Measurements from ENCODE around the gene JAK1. TPM values are rescaled to one million over a fixed set of nuclear protein-coding genes. Genes with fewer than 3 reads are reported as not detected.

JAK1 gene
- total RNA-seq, 1 donor from 2014 or later = 75.1 TPM

DNA sequence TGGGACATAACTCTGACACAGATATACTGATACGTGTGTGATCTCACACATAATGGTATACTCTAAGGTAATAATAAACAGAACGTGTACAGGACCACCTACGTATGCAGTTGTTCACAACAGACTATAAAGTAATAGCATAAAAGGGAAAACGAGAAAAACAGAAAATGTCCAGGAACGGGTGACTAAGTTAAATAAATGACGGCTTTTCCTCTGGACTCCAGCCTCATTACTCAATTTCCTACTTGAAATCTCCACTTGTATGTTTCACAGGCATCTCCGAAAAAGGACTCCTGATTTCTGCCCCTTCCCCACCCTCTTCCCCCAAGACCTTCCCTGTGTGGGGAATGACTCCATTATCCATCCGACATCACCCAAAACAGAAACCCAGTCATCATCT is 95.1 kb downstream of the JAK1 start:
- DNase-seq (ENCODE audit: low read depth) = no peak

DNA sequence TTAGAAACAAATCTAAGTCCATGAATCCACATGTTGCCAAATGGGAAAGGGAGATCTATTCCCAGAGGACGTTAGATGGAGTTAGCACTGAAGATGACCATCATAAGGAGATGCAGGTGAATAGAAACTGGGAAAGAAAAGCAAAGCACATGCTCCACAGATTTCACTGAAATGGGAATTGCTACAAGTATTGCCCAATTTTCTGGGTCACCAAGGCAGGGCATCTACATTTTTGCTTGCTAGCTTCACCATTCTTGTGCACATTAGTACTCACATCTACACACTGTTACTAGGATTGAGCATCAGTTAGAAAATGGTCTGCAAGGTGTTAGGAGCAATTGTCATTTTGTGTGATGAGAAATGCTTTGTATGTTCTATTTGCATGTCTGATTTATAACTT is 99.1 kb downstream of the JAK1 start:
- DNase-seq (ENCODE audit: low read depth) = no peak

DNA sequence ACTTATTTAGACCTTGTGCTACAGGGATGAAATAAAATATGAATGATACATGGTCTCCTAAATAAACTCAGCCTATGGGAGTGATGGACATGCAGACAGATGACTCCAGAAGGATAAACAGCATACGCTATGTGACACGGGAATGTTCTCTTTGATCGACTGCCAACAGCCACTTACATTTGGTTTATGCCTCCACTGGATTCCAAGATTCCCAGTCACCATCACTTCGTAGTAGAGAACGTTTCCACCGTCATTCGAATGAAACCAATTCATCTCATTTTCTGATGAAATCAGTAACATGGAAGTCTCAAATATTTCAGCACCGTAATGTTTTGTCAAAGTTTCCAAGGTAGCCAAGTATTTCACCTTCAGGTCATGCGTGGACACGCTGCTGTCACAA is 99.7 kb downstream of the JAK1 start:
- DNase-seq (ENCODE audit: low read depth) = no peak

DNA sequence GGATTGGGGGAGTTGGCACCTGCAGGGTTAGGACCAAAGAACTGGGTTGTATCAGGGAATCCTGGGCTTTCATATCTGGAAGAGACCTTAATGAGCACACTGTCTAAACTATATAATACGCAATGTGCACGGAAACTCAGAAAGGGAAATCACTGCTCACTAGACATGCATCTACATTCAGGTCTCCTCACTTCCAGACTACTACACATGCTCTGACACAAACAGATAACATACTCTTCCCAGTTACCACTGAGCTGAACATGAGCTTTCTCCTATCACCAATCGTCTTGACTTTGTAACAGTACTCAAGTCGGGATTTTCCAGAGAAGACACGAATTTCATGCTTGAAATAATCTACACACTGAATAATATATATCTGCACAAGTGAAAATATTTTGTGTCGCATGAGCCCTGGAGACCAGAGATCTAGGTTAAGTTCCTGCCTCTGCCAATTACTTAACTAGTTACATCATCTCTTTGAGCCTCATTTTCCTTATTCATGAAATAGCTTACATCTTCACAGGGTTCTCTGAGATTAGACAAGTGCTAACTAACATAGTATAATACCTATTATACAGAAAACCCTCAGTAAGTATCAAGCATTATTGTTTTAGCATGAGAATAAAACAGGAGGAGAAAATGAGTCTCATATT is 101.1 kb downstream of the JAK1 start:
- DNase-seq (ENCODE audit: low read depth) = no peak

DNA sequence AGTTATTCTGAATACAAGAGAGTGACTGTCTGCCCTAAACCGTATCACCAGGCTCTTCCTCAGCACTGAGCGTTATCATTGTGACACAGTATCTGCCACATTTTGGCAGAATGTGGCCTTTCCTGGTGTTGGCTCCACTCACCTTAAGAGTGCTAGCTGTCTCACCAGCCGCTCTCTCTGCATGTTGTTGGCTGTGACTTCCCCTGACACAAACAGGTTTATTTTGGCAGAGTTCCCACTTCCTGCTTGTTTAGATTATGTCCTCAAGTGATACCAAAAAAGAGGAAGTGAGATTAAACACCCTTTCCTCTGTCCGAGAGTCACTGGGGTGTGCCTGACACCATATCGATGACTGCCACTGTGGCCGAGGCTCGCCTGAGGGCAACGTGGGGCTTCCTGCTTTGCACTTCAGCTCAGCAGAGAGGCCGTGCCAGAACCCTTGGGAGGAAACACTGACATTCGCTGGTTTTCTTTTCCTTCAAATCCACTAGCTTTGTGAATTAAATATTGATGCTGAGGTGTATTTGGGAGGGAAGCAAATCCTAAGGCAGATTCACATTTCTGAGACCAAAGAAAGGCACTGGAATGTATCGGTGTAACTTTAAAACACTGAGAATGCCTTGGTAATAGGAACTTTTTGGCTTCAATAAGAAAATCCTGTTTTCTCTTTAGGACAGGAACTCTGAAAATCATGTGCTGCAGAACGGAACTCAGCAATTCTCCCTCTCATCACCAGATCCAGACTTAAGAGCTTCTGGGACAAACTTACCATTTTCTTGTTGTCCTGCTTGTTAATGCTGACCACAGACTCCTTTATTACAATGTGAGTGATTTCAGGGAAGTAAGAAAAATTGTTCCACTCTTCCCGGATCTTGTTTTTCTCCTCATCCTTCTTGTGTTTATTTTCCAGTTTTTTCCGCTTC is 102.1 kb downstream of the JAK1 start:
- DNase-seq (ENCODE audit: low read depth) = no peak

DNA sequence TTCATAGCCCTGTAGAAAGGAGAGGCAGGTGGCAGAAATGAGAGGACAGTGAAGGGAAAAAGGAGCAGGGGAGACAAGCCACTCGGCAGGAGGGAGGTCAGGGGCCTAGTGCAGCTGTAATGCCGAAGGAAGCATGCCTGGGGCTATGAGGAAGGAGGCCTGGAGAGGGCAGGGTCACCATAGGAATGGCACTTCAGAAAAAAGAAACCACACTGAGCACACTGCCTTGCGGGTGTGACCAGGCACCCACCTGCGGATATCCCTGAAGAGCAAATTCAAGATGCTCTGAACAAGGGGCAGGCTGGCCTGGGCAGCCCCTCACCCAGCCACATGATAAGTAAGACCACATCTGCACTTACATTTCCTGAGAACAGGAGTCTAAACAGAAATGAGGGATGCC is 104.7 kb downstream of the JAK1 start:
- peak; percentile 39 for DNase-seq (ENCODE audit: low read depth)

DNA sequence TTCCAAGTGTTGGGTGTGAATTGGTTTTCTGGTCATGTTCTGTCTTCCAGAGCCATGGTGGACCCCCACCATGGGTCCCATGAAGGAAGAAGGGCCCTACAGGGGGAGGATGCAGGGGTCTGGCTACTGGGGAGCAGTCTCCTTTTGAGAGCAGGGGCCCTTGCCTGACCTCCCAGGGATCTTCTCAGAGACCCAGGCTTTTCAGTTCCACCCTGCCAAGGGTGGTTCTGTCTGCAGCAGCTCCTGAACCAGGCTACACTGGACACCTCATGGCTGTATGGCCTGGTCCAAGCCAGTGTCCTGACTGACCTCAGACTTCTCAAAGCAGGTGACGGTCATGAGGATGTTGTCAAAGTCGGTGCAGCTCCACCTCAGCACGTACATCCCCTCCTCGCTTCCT is 109.0 kb downstream of the JAK1 start:
- DNase-seq (ENCODE audit: low read depth) = no peak

DNA sequence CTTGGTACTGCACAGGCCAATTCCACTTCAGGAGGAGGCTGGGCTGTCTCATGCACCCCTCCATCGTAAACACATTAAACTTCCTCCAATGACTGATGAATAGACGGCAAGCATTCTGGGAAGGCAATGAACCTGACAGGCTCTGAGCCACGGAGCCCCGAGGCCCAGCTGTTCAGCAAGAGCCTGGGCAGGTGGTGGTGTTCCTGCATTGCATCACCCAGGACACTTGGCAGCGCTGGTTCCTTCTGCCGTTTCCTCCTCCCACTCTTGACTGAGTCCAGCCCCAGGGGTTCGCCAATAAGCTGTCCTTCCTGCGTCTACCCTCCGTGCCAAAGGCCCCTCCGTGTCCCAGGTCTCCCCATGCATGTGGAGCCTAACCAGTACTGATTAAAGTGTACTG is 109.8 kb downstream of the JAK1 start:
- peak; percentile 30 for DNase-seq (ENCODE audit: low read depth)

DNA sequence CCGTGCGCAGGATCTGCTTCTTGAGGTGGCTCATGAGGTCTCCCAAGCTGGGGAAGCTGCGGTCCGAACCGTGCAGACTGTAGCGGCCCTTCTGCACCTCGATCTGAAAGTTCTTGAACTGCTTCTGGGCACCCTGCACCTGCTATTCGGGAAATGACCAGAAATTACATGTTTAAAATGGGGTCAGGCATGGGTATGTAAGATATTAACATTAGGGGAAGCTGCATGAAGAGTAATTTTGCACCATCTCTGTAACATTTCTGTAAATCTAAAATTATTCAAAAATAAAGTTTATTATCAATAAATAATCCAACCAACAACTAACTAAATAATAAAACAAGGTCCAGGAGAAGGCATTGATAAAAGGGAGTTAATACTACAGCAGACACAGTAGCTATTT is 110.8 kb downstream of the JAK1 start:
- DNase-seq (ENCODE audit: low read depth) = no peak

DNA sequence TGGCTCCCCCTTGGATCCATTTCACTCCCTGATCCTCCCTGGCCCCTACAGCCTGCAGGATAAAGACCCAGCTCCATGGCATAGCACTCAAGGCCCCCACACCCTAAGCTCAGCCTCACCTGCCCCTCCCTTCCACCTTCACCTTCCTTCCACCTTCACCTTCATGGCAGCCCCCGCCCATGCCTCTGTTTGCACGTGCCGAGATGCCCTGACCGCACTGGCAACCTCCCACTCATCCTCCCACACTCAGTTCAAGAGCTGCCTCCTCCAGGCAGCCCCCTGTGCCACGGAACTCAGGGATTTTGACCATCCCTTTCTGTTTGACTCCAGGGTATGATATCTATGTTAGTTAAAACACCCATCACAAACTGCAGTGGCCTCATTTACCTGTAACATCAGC is 111.7 kb downstream of the JAK1 start:
- no peak for DNase-seq (ENCODE audit: low read depth)

DNA sequence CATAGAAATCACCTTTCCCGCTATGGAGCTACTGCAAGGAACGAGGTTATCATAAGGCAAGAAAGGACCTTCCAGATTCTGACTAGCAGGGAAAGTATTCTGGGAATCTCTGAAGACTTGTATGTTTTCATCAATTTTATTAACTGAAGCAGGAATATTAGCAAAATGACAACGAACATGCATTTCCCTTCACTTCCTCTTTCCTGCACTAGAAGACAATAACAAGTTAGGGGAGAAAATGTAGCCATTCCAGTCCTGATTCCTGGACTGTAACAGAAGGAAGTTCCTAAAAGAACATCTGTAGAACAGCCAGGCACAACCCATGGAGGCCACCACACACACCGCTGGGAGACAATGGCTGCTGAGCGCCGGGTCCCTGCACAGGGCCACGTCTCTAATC is 114.7 kb downstream of the JAK1 start:
- DNase-seq (ENCODE audit: low read depth) = no peak

DNA sequence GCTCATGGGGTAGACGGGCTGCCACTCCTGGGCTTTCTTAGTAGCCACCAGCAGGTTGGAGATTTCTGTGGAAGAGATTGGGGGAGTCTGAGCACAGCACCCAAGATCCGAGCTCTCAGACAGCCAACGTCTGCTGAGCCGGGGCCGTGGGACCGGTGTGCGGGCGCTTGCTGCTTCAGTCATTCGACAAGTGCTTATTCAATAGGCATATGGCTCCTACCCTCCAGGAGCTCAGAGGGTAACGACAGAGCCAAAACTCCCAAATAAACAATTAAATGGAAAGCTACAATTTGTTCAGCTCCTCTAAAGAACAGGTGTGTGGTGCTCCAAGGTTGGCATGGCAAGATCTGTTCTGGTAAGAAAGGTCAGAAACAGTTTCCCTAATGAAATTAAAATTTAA is 115.5 kb downstream of the JAK1 start:
- no peak for DNase-seq (ENCODE audit: low read depth)

DNA sequence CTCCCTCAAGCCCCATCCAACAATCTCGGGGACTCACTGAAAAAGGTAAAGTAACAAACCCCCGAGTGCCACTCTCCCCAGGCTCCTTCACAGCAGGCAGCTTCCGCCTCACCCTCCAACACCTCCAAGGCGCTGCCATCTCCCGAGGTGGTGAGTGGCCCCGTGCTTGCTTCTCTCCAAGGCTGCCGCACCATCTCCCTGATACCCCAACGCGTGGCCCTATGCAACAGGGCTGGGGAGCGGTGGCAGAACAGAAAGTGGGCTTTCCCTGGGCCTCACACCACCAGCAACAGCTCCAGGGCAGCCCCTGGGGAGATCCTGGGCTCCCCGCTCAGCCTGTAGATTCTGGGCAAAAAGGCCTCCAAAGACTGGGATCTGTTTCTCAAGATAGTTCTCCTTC is 116.4 kb downstream of the JAK1 start:
- no peak for DNase-seq (ENCODE audit: low read depth)

DNA sequence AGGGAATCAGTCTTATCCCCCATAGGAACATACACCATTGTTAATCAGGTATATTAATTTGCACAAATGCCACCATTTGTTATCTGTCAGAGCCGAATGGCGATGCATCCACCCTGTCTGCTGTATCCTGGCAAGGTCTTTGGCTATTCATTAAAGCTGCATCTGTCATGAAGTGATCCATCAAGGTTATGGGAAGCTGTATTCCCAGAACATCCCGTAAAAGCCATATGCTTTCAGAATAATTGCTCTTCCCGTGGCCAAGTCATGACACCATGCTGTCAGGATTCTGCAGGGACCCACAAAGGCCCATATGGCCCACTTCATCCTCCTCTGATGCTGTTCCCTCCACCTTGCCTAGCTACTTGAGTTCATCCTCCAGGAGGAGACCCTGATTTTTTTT is 117.5 kb downstream of the JAK1 start:
- DNase-seq (ENCODE audit: low read depth) = no peak

DNA sequence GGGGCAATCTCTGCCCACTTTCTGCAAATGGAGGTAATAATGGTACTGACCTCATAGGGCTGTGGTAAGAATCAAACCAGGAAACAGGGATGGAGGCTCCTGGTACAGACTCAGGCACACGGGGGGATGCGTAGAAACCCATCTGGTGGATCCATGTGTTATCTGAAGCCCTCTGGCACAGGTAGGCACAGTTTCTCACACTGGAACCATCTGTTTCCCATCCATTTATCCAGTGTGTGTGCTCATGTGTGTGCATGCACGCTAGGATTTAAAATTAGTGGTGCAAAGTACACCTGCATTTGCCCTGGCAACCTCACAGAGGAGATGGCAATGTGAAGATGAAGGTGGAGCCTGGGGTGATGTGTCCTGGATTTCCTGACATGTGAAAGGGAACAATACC is 118.2 kb downstream of the JAK1 start:
- DNase-seq (ENCODE audit: low read depth) = no peak

DNA sequence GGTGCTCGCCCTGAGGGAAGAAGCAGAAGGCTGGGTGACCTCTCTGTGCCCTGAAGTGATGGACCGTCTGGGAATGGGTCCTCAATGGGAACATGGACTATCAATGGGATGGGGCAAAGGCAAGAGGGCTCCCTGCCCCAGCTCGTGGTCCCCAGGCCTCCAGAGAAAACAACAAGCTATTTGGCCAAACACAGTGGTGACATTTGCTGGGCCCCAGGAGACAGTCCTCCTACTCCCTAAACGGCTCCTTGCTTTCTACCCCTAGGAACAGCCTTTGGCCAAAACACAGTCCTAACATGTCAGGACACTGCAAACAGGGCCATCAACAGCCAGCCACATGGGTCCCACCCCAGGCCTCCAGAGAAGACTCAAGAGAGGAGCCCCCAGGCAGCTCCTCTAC is 118.7 kb downstream of the JAK1 start:
- DNase-seq (ENCODE audit: low read depth) = no peak

DNA sequence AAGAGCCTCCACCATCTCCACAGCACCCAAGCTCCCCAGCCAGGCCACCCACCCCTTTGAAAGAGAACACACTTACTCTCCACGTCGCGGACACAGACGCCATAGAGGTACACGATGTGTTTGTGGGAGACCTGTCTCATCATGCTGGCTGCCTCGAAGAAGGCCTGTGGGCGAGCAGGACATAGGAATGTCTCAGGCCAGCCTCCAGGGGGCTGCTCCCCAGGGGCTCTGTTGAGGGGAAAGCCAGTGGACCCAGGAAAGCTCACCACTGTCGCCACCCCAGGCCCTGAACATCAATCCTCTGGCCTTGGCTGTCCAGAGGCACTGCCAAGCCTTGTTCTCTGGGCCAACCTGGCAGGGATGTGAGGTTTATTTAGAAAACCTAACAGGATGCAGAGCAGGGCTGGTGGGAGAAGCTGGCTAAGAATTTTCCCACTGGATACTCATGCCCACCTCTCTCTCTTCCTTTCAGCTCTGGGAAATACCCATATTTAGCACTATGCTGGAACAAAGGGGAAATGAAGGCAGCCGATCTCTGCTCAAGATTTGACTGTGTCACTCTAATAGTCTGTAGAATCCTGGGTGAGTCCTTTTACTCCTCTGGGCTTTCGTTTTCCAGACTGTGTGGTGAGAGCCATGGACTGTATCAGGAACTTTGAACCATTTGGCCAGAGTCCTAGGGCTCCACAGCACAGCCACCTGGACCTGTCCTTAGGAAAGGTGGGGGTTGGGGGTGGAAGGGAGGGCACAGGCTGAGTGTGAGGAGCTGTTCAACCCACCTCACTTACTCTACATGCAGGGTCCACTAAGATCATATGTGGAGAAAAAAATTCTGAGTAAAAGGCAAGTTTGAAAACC is 119.5 kb downstream of the JAK1 start:
- DNase-seq (ENCODE audit: low read depth) = no peak

DNA sequence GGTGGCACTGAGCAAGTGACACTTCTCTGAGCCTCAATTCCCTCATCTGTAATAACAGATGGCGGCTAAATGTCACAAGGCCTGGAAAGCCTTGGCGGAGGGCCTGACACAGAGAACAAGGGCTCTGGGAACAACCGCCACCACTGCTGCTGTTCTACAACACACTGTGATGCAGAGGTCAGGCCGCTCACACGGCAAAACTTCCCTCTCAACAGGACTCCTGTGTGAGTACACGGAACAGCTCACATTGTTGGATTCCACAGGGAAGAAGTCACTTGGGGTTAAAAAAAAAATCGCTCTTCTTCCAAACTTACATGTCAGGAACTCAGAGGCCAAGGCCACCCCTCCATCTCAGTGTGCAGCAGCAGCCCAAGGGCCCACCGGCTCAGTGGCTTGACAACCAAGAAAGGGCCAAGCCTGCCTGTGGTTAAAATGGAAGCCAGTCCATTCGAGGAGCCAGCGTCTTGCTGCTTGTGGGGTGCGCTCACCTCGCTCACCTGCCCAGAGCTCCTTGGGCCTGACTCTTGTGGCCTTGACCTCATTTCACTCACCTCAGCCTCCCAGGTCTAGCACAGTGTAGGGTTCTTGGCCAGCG is 120.4 kb downstream of the JAK1 start:
- no peak for DNase-seq (ENCODE audit: low read depth)

DNA sequence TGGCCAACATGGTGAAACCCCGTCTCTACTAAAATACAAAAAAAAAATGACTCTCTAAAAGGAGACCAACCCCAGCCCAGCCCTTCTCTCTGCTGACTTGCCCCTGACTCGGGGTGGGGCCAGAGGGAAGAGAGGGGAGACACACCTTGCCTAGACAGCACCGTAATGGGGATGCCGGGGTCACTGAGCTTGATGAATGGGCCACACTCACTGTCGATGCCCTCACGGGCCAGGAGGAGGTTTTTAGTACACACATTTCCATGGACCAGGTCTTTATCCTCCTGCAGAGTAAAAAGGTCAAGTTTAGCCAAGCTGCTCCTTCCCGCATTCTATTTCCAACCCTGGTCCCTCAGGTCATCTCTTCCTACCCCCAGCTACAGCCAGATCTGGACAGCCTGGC is 121.7 kb downstream of the JAK1 start:
- no peak for DNase-seq (ENCODE audit: low read depth)

DNA sequence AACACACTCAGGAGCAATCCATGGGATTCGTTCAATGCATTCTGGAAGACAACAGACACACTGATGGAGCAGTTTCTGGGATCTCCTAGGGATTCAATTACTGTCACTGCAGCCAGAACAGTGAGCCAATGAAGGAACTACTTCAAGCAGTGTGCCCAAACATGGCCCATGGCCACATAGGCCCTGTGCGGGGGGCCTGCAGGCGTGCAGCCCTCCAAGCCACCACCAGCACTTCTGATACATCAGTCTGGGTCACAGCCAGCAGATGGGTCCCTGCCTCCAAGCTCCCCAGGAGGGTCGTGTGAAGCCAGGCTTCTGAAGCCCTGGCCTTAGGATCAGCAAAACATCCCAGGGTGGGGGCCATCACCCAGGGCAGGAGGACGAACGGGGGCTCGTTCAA is 122.2 kb downstream of the JAK1 start:
- no peak for DNase-seq (ENCODE audit: low read depth)

DNA sequence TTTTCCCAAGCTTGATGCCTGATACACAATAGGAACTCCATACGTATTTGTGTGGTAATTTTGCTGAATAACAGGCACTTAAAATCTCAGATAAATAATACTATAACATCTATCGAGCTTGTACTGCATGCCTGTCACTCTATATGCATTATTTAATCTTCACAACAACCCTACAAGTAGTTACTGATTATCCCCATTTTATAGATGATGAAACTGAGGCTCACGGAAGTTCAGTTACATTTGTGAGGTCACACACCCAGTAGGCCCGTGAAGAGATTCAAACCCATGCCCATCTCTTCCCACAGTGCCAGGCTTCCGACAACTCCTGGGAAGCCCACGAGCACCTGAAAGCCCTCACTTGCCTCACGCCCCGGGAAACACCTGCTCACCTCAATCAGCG is 122.7 kb downstream of the JAK1 start:
- DNase-seq (ENCODE audit: low read depth) = no peak

DNA sequence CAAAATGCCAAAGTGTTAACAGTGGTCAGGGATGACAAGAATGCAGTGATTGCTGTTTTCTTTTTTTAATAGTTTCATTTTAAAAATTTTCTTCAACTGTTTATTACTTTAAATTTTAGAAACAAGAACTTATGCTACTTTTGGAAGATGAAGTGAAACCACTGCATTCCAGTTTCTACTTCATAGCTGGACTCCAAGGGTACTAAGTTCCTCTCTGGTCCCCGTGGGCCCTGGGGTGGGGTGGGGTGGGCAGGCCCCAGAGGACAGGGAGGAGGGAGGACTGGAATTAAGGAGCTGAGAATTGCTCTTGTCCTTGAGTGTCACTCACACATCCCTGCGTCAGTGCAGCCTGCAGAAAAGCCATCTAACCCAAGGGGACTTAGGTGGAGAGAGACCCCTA is 124.1 kb downstream of the JAK1 start:
- DNase-seq (ENCODE audit: low read depth) = no peak

Measured in myocyte (in vitro differentiated cells).